HAP-1 (cell line): ENCODE results near the gene HOXB6.

ENCODE experiments used
- DNase-seq, 2 experiments: peaks; one replicate each; pipeline ENCODE4 v3.0.0-alpha.2; 2016 to 2020; ENCODE audit warnings: low spot score in 2 of 2
- H3K27me3 ChIP-seq: fragments of 250-450 bp; sonication (Bioruptor Pico); 2 replicates; pipeline ENCODE4 v1.5.1; 2020; ENCODE audit warnings: low read depth, mild to moderate bottlenecking, moderate library complexity
- H3K36me3 ChIP-seq: fragments of 250-450 bp; sonication (Bioruptor Pico); replicated peaks from 2 replicates; pipeline ENCODE4 v1.5.1; 2020; ENCODE audit warnings: mild to moderate bottlenecking
- H3K4me1 ChIP-seq: fragments of 250-450 bp; sonication (Bioruptor Pico); 2 replicates; pipeline ENCODE4 v1.5.1; 2020; ENCODE audit warnings: mild to moderate bottlenecking
- H3K4me3 ChIP-seq: fragments of 250-450 bp; sonication (Bioruptor Pico); 2 replicates; pipeline ENCODE4 v1.5.1; 2020; ENCODE audit warnings: mild to moderate bottlenecking, moderate library complexity
- H3K9me3 ChIP-seq: fragments of 250-450 bp; sonication (Bioruptor Pico); 2 replicates; pipeline ENCODE4 v1.5.1; 2020; ENCODE audit warnings: mild to moderate bottlenecking, moderate library complexity
- in situ Hi-C: fragments of 300-500 bp; cut with MboI; formaldehyde crosslinking; loops from 3 replicates; pipeline ENCODE4 v1.14.3; 2020; ENCODE audit warnings: low sequenced_read_pairs, inconsistent platforms, mixed read lengths

HOXB6 gene

GRCh38 chr17:48556576-48557401, 48.0 kb downstream of the HOXB6 start:
- Histone ChIP-seq H3K9me3 (no peaks in the 10 kb centered on the region), H3K27me3 (no peaks in the 10 kb centered on the region), H3K36me3 (no peaks in the 10 kb centered on the region), H3K4me3 (no peak overlapping the region), H3K4me1 (peaks cover 16% of the 10 kb centered on the region)
- no peak for DNase-seq
- in situ Hi-C loops, result no loop called here

GRCh38 chr17:48556229-48556575, 48.6 kb downstream of the HOXB6 start:
- no peak overlapping the region for H3K4me3 ChIP-seq
- no peaks in the 10 kb centered on the region for H3K9me3 ChIP-seq
- H3K27me3 ChIP-seq, result no peaks in the 10 kb centered on the region
- in situ Hi-C loops, result no loop called here
- peaks cover 16% of the 10 kb centered on the region for H3K4me1 ChIP-seq
- H3K36me3 ChIP-seq, result no peaks in the 10 kb centered on the region
- DNase-seq, result no peak

- Histone ChIP-seq H3K27me3 (no peaks in the 10 kb centered on the region), H3K36me3 (peaks cover 2% of the 10 kb centered on the region), H3K4me3 (peak overlapping the region; percentile 8; the same call in 1 of the 2 replicates), H3K9me3 (no peaks in the 10 kb centered on the region), H3K4me1 (peaks cover 16% of the 10 kb centered on the region)
- DNase-seq, result peak; percentile 63 to 72
- in situ Hi-C loops, result no loop called here
These were observed 49.2 kb downstream of the HOXB6 start for GRCh38 chr17:48555258-48556228.

GRCh38 chr17:48554412-48555257, 50.2 kb downstream of the HOXB6 start:
- peaks cover 21% of the 10 kb centered on the region for H3K4me1 ChIP-seq
- no peaks in the 10 kb centered on the region for H3K27me3 ChIP-seq
- H3K36me3 ChIP-seq, result peaks cover 8% of the 10 kb centered on the region
- H3K9me3 ChIP-seq, result no peaks in the 10 kb centered on the region
- no peak overlapping the region for H3K4me3 ChIP-seq
- in situ Hi-C loops, result no loop called here
- no peak for DNase-seq

GRCh38 chr17:48553826-48554225, 51.0 kb downstream of the HOXB6 start:
- in situ Hi-C loops, result no loop called here
- H3K4me3 ChIP-seq, result no peak overlapping the region
- DNase-seq, result no peak
- no peaks in the 10 kb centered on the region for H3K9me3 ChIP-seq
- H3K4me1 ChIP-seq, result peaks cover 29% of the 10 kb centered on the region
- no peaks in the 10 kb centered on the region for H3K27me3 ChIP-seq
- H3K36me3 ChIP-seq, result peaks cover 8% of the 10 kb centered on the region

- Histone ChIP-seq H3K9me3 (no peaks in the 10 kb centered on the region), H3K4me3 (no peak overlapping the region), H3K4me1 (peaks cover 34% of the 10 kb centered on the region), H3K27me3 (no peaks in the 10 kb centered on the region), H3K36me3 (peaks cover 8% of the 10 kb centered on the region)
- DNase-seq, result no peak
- in situ Hi-C loops, result no loop called here
These were observed 51.6 kb downstream of the HOXB6 start for GRCh38 chr17:48553190-48553547.

GRCh38 chr17:48552466-48553189, 52.2 kb downstream of the HOXB6 start:
- in situ Hi-C loops, result no loop called here
- no peaks in the 10 kb centered on the region for H3K9me3 ChIP-seq
- H3K36me3 ChIP-seq, result peaks cover 8% of the 10 kb centered on the region
- peaks cover 39% of the 10 kb centered on the region for H3K4me1 ChIP-seq
- no peak overlapping the region for H3K4me3 ChIP-seq
- no peaks in the 10 kb centered on the region for H3K27me3 ChIP-seq
- no peak for DNase-seq

- in situ Hi-C loops, result no loop called here
- Histone ChIP-seq H3K36me3 (peaks cover 8% of the 10 kb centered on the region), H3K27me3 (no peaks in the 10 kb centered on the region), H3K4me1 (peaks cover 43% of the 10 kb centered on the region), H3K4me3 (no peak overlapping the region), H3K9me3 (no peaks in the 10 kb centered on the region)
- DNase-seq, result no peak
These were observed 53.0 kb downstream of the HOXB6 start for GRCh38 chr17:48551596-48552465.

GRCh38 chr17:48551214-48551555, 53.6 kb downstream of the HOXB6 start:
- DNase-seq, result no peak
- Histone ChIP-seq H3K9me3 (no peaks in the 10 kb centered on the region), H3K4me1 (peaks cover 43% of the 10 kb centered on the region), H3K27me3 (no peaks in the 10 kb centered on the region), H3K36me3 (peaks cover 8% of the 10 kb centered on the region), H3K4me3 (no peak overlapping the region)
- in situ Hi-C loops, result no loop called here

GRCh38 chr17:48550502-48551213, 54.1 kb downstream of the HOXB6 start:
- Histone ChIP-seq H3K9me3 (no peaks in the 10 kb centered on the region), H3K36me3 (peaks cover 8% of the 10 kb centered on the region), H3K27me3 (no peaks in the 10 kb centered on the region), H3K4me1 (peaks cover 43% of the 10 kb centered on the region), H3K4me3 (no peak overlapping the region)
- no peak for DNase-seq
- in situ Hi-C loops, result no loop called here

- peaks cover 8% of the 10 kb centered on the region for H3K36me3 ChIP-seq
- no peak for DNase-seq
- H3K27me3 ChIP-seq, result no peaks in the 10 kb centered on the region
- no peak overlapping the region for H3K4me3 ChIP-seq
- H3K9me3 ChIP-seq, result no peaks in the 10 kb centered on the region
- peaks cover 49% of the 10 kb centered on the region for H3K4me1 ChIP-seq
- in situ Hi-C loops, result no loop called here
These were observed 54.8 kb downstream of the HOXB6 start for GRCh38 chr17:48549914-48550501.

- Histone ChIP-seq H3K27me3 (no peaks in the 10 kb centered on the region), H3K4me1 (peaks cover 49% of the 10 kb centered on the region), H3K36me3 (peaks cover 8% of the 10 kb centered on the region), H3K4me3 (no peak overlapping the region), H3K9me3 (no peaks in the 10 kb centered on the region)
- in situ Hi-C loops, result no loop called here
- DNase-seq, result peak; percentile 50 to 87
These were observed 55.5 kb downstream of the HOXB6 start for GRCh38 chr17:48549281-48549630.
